HUES6 (cell line): ENCODE measurements around the gene FLT1.

Source experiments
- H3K27ac ChIP-seq: 2 replicates; pipeline ENCODE4 v1.7.0; 2013; ENCODE audit warnings: low read depth, mild to moderate bottlenecking, low read length, inconsistent platforms
- H3K27me3 ChIP-seq: 2 replicates; pipeline ENCODE4 v1.6.1; 2013; ENCODE audit warnings: low read length; ENCODE audit not compliant: control insufficient read depth, insufficient read depth
- H3K36me3 ChIP-seq: 2 replicates; pipeline ENCODE4 v1.6.1; 2013; ENCODE audit warnings: low read length; ENCODE audit not compliant: control insufficient read depth, insufficient read depth
- H3K4me1 ChIP-seq: 2 replicates; pipeline ENCODE4 v1.6.1; 2013; ENCODE audit warnings: low read length; ENCODE audit not compliant: control insufficient read depth, insufficient read depth
- H3K4me3 ChIP-seq: 2 replicates; pipeline ENCODE4 v1.5.1; 2013; ENCODE audit warnings: low read depth, low read length
- H3K9ac ChIP-seq: one replicate; pipeline ENCODE4 v1.6.1; 2013; ENCODE audit warnings: mild to moderate bottlenecking, low read length
- H3K9me3 ChIP-seq: 2 replicates; pipeline ENCODE4 v1.6.1; 2013; ENCODE audit warnings: low read depth, low read length; ENCODE audit not compliant: control insufficient read depth, insufficient read depth

The FLT1 gene

DNA sequence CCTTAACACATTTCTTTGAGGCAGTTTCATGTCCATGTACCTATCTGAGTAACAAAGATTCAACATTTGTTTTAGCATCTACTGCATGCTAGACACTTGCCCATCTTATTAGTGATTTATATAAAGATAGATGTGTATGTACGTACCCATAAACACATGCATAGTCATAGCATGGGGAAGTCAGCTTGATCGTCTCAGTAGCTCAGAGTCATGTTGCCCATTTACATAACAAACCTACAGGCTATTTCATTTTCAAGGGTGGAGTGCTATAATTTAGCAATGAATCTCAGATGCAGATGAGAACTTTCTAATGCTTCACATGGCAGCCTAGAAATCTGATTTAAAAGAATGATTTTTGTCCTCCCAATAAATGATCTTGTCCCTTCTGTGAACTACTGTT is 23.5 kb downstream of the FLT1 start:
- H3K4me1 ChIP-seq: peaks cover 15% of the 10 kb centered on the region
- H3K4me3 ChIP-seq: no peak overlapping the region

DNA sequence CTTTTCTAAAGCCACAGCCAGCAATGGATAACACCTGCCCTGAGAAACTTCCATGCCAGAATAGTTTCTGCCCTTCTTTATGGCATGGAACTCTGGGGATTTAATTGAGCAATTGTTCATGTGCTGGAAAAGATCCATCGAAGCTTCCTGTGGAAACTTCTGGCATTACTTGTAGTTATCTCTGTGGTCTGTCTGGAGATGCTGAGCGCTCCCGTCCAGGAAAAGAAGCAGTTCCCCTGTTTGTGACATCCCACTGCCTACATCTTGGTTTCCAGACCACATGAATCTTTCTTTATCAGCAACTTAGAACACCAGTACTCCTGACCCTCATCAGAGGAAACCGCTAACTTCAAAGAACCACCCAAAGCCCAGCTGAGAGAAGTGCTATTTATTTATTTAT is 24.6 kb downstream of the FLT1 start:
- Histone ChIP-seq H3K36me3 (peaks cover 22% of the 10 kb centered on the region), H3K27ac (no peak overlapping the region)

More for the DNA sequence above, 23.5 kb downstream of the FLT1 start:
- Histone ChIP-seq H3K9me3 (no peaks in the 10 kb centered on the region), H3K9ac (no peak overlapping the region), H3K36me3 (peaks cover 11% of the 10 kb centered on the region), H3K27ac (no peak overlapping the region), H3K27me3 (no peaks in the 10 kb centered on the region)

DNA sequence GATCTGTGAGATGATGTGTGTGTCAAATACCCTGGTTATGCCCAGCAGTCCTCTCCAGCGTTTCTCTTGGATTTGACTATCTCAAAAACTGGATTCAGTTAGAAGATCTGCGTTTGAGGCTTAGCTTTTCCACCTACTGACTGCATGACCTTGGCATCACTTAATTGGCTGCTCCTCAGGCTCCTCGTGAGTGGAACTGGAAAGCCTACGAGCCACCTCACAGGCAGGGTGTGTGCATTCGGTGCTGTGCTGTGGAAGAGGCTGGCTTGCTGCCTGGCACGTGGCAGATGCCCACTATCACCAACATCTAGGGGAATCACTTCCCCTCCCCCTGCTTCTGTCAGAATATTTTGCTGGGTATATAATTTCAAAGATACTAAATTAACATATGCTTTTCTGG is 25.6 kb downstream of the FLT1 start:
- H3K9ac ChIP-seq: no peak overlapping the region
- peaks cover 31% of the 10 kb centered on the region for H3K36me3 ChIP-seq
- H3K9me3 ChIP-seq: no peaks in the 10 kb centered on the region
- no peaks in the 10 kb centered on the region for H3K27me3 ChIP-seq
- H3K4me1 ChIP-seq: peaks cover 8% of the 10 kb centered on the region
- no peak overlapping the region for H3K4me3 ChIP-seq
- H3K27ac ChIP-seq: no peak overlapping the region

More for the DNA sequence above, 24.6 kb downstream of the FLT1 start:
- H3K9me3 ChIP-seq: no peaks in the 10 kb centered on the region
- H3K4me1 ChIP-seq: peaks cover 8% of the 10 kb centered on the region
- H3K9ac ChIP-seq: no peak overlapping the region
- H3K27me3 ChIP-seq: no peaks in the 10 kb centered on the region
- H3K4me3 ChIP-seq: no peak overlapping the region

DNA sequence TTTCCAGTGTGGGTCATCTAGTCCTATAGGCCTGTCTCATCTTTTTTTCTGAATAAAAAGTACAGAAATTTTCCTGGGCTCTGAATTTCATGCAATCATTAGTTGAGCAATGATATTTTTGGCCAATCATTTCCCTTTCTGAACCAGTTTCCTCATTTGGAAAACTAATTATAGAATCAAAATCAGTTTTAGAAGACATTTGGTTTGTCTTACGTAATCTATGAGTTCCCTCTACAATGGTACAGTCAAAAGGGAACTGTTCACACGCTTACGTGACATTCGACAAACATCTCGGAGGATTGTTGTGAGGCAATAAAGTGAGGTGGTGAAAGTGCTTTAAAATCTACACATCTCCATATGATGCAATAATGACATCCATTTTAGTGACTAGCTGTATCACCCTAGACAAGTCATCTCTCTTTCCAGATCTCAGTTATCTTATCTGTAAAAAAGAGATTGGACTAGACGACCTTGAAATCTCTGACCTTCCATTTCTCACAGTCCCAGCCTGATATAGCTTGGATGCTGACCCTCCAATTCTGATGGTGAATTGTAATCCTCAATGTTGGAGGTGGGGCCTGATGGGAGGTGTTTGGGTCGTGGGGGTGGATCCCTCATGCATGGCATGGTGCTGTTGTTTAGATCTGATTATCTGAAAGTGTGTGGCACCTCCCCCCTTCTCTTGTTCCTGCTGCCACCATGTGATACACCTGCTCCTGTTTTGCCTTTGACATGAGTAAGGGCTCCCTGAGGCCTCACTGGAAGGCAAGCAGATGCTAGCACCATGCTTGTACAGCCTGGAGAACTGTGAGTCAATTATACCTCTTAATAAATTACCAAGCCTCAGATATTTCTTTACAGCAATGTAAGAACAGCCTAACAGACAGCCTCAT is 26.7 kb downstream of the FLT1 start:
- no peaks in the 10 kb centered on the region for H3K9me3 ChIP-seq
- H3K36me3 ChIP-seq: peaks cover 42% of the 10 kb centered on the region
- H3K4me3 ChIP-seq: no peak overlapping the region
- no peaks in the 10 kb centered on the region for H3K27me3 ChIP-seq
- H3K4me1 ChIP-seq: peaks cover 8% of the 10 kb centered on the region
- H3K27ac ChIP-seq: no peak overlapping the region
- H3K9ac ChIP-seq: no peak overlapping the region

- Histone ChIP-seq H3K4me1 (peaks cover 8% of the 10 kb centered on the region), H3K27ac (no peak overlapping the region), H3K36me3 (peaks cover 52% of the 10 kb centered on the region), H3K9me3 (no peaks in the 10 kb centered on the region), H3K27me3 (no peaks in the 10 kb centered on the region), H3K9ac (no peak overlapping the region), H3K4me3 (no peak overlapping the region)
These were observed 27.9 kb downstream of the FLT1 start for GRCh38 chr13:28467034-28467433.

DNA sequence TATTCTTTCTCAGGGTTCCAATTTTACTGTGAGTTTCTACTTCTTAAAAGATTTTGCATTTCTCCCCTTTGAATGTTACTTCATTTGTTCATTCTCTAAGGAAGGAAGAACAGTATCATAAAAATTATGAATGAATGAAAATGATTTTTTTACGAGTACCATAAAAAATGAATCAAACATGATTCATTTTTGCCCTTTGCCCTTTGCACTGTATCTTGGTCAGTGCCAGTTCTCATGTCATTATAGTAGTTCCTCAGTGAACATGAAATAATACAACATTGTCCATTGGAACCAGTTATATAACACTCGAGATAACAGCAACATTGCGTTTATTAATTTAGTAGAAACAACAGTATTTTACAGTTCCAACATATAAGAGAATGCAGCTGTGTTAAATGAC is 28.8 kb downstream of the FLT1 start:
- peaks cover 57% of the 10 kb centered on the region for H3K36me3 ChIP-seq
- peaks cover 8% of the 10 kb centered on the region for H3K4me1 ChIP-seq
- no peak overlapping the region for H3K27ac ChIP-seq
- no peak overlapping the region for H3K4me3 ChIP-seq
- no peaks in the 10 kb centered on the region for H3K9me3 ChIP-seq
- H3K27me3 ChIP-seq: no peaks in the 10 kb centered on the region
- no peak overlapping the region for H3K9ac ChIP-seq

DNA sequence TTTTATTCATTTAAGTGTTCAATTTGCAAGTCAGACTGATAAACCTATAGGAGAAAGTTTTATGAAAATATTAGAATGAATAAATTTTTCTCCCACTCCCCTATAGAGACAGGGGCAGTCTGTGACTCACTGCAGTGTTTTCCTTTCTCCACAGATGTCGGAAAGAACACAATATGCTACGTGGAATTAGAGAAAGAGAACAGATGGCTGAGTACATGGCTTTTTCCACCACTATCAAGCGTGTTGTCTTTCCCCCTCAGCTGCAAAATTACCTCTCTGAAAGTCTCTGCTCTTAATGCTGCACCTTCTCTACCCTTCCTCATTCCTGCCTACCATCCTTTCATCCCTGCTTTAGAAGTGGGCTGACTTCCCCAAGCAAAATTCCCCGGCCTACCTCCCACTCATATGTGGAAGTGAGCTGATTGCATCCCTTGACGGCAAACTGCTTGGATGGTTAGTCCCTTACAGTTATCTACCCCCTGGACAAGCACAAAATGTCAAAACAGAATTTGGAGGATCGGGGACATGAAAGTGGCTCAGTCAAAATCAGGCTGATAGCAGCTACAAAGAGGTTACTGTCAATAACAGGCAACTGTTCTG is 30.0 kb downstream of the FLT1 start:
- Histone ChIP-seq H3K36me3 (peaks cover 67% of the 10 kb centered on the region), H3K9me3 (no peaks in the 10 kb centered on the region)

DNA sequence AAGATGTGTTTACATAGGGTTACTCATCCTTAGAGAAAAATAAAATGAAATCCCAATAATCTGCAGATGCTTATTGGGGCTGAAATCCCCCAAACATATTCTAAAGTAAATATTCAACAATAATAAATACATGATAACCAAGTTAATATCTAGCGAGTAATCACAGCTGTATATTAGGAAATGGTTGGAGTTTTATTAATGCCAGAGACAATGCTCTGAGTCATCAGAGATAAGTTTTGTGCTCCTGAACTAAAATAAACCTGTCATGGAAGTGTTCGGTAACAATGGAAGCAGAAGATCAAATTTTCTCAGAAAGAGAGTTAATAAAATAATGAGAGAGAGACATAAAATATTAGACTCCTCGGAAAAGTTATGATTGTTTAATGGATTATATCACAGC is 31.4 kb downstream of the FLT1 start:
- Histone ChIP-seq H3K9me3 (no peaks in the 10 kb centered on the region), H3K4me1 (peaks cover 8% of the 10 kb centered on the region), H3K27ac (no peak overlapping the region), H3K4me3 (no peak overlapping the region), H3K36me3 (peaks cover 80% of the 10 kb centered on the region), H3K27me3 (no peaks in the 10 kb centered on the region), H3K9ac (no peak overlapping the region)

More for the DNA sequence above, 30.0 kb downstream of the FLT1 start:
- Histone ChIP-seq H3K4me3 (no peak overlapping the region), H3K9ac (no peak overlapping the region), H3K27ac (no peak overlapping the region), H3K27me3 (no peaks in the 10 kb centered on the region), H3K4me1 (peaks cover 8% of the 10 kb centered on the region)

- no peak overlapping the region for H3K27ac ChIP-seq
- peaks cover 68% of the 10 kb centered on the region for H3K36me3 ChIP-seq
- H3K27me3 ChIP-seq: no peaks in the 10 kb centered on the region
- no peak overlapping the region for H3K9ac ChIP-seq
- H3K4me1 ChIP-seq: peaks cover 16% of the 10 kb centered on the region
- H3K4me3 ChIP-seq: no peak overlapping the region
- no peaks in the 10 kb centered on the region for H3K9me3 ChIP-seq
These were observed 35.0 kb downstream of the FLT1 start for GRCh38 chr13:28459911-28460310.

GRCh38 chr13:28458608-28459007 is 36.3 kb downstream of the FLT1 start:
- no peaks in the 10 kb centered on the region for H3K27me3 ChIP-seq
- H3K4me1 ChIP-seq: peaks cover 18% of the 10 kb centered on the region
- H3K9me3 ChIP-seq: no peaks in the 10 kb centered on the region
- no peak overlapping the region for H3K9ac ChIP-seq
- peaks cover 66% of the 10 kb centered on the region for H3K36me3 ChIP-seq
- H3K27ac ChIP-seq: no peak overlapping the region
- H3K4me3 ChIP-seq: no peak overlapping the region

- Histone ChIP-seq H3K4me1 (peaks cover 18% of the 10 kb centered on the region), H3K27ac (no peak overlapping the region), H3K4me3 (no peak overlapping the region), H3K36me3 (peaks cover 65% of the 10 kb centered on the region), H3K9ac (no peak overlapping the region), H3K9me3 (no peaks in the 10 kb centered on the region), H3K27me3 (no peaks in the 10 kb centered on the region)
These were observed 36.9 kb downstream of the FLT1 start for GRCh38 chr13:28458051-28458450.
